ENCODE data around the gene RARS1.
A peak's percentile ranks its signal among the peaks of the same experiment; 100 is the strongest.
"Not testable (repeated sequence)": the region's sequence is repeated elsewhere in the genome, so short reads cannot be mapped to it uniquely, and the experiment has no call there.

RARS1 gene

GRCh38 chr5:168482361-168482760, 3.9 kb upstream of the RARS1 start:
- no peak for DNase-seq

DNA sequence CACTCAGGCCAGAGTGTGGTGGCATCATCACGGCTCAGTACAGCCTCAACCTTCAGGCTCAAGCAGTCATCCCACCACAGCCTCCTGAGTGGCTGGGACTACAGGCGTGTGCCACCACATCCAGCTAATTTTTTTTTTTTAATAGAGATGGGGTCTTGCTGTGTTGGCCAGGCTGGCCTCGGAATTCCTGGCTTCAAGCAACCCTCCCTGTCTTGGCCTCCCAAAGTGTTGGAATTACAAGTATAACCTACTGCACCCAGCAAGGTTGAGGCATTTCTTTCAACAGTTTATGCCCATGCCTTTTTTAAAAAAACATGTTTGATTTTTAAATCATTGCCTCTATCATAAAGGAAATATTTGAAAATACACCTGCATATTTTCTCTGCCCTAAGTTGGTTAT, 2.8 kb downstream of the RARS1 start:
- DNase-seq: no peak

- DNase-seq: no peak
Measured at GRCh38 chr5:168494057-168494555, 7.8 kb downstream of the RARS1 start.

- DNase-seq: no peak
Measured at GRCh38 chr5:168502563-168503237, 16.4 kb downstream of the RARS1 start.

GRCh38 chr5:168513861-168514428, 27.7 kb downstream of the RARS1 start:
- no peak for DNase-seq

DNA sequence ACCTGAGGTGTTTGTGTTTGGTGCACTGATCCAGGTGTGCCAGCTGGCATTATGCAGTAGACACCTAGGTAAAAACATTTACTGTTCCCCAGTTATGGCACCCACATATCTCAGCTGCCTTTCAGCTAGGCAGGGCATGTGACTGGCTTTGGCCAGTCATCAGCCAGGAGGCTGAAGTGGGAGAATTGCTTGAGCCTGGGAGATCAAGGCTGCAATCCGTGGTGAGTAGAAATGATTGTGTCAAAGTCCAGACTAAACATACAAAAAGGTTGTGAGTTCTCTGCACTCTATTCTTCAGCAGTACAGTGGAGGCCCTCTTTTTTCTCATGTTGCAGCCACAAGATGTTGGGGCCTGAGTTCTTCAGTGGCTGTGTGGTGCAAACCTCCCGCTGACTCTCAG, 39.6 kb downstream of the RARS1 start:
- DNase-seq: no peak

DNA sequence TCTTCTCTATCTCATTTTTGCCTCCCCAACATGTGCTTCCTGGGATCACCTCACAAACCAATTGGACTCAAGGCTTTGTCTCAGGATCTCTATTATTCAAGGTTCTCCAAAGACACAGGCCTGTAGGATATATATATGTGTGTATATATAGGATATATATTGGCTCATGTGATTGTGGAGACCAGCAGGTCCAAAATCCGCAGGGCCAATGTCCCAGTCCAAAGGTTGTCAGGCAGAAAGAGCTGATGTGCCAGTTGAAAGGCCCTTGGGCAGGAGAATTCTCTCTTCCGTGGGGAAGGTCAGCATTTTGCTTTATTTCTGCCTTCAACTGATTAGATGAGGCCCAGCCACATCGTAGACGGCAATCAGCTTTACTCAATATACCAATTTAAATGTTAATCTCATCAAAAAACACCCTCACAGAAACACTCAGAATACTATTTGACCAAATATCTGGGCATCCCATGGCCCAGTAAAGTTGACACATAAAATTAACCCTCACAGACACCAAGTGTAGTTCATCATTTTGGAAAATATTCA, 41.6 kb downstream of the RARS1 start:
- no peak for DNase-seq

DNA sequence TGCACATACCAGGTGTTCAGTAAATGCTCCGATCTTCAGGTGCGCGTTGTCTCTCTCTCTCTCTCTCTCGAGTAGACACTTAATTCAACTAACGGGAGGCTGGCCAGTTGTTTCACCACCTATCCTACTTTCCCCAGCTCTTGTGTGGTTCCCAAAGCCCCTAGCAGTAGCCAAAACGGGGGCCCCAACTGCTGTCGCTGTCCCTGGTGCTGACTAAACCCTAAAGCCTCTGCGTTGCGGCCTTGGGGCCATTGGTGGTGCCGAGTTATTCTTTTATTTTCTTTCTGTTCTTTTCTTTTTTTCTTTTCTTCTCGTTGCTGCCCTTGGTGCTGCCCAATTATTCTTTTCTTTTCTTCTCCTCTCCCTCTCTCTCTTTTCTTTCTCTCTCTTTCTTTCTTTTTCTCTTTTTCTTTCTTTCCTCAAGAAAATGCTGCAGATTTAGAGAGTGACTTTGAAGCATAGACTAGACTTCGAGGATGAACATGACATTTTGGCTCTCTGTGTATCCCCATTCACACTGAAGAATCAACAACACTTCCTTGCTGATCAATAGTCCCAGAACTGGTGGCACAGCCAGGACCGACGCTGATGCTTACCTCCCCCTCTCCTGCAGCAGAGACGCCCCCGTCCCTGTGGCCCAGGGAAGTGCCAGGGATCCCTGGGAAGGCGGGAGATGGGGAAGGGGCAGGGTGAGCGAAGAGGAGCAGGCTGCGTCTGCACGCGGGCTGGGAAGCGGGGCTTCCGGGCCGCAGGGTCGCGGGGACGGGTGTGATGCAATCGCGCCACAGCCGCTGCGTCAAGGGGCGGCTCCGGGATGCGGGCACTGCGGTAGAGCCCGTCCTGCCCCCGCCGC, 42.5 kb downstream of the RARS1 start, which contains the start of gene FBLL1:
FBLL1 (plus strand) TSS at position 785 of the 853 bp plus-strand sequence. CDS start 200 bp downstream, outside the sequence.
- peak; percentile 3 for DNase-seq

GRCh38 chr5:168529374-168530234, 43.3 kb downstream of the RARS1 start:
- peak; percentile 2 for DNase-seq

- no peak for DNase-seq
Measured at GRCh38 chr5:168530621-168531150, 44.4 kb downstream of the RARS1 start.

- no peak for DNase-seq
Measured at GRCh38 chr5:168531191-168531590, 44.9 kb downstream of the RARS1 start.

GRCh38 chr5:168531987-168532864, 46.0 kb downstream of the RARS1 start:
- DNase-seq: no peak

GRCh38 chr5:168534351-168534750, 48.1 kb downstream of the RARS1 start:
- not testable (repeated sequence) for DNase-seq

GRCh38 chr5:168537176-168537575, 50.9 kb downstream of the RARS1 start:
- no peak for DNase-seq

GRCh38 chr5:168549554-168549953, 63.3 kb downstream of the RARS1 start:
- DNase-seq: no peak

- DNase-seq: no peak
Measured at GRCh38 chr5:168550656-168551055, 64.4 kb downstream of the RARS1 start.

DNA sequence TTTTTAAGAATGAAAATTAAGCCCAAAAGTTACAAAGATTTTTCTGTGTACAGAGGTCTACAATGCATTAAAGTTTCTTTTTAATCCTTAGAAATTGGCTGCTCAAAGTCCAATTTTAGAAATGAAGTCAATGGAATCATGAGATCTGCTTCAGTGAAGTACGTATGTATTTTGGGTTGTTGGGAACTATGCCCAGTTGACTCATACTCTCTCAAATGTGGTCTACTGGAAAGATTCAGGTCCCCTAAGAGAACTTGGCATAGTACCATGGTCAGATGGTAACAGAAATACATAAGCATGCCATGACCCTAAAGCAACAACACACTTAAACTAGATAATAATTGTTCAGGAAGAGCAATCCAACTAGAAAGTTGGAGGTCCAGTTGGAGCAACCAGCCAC, 65.9 kb downstream of the RARS1 start:
- DNase-seq: no peak

DNA sequence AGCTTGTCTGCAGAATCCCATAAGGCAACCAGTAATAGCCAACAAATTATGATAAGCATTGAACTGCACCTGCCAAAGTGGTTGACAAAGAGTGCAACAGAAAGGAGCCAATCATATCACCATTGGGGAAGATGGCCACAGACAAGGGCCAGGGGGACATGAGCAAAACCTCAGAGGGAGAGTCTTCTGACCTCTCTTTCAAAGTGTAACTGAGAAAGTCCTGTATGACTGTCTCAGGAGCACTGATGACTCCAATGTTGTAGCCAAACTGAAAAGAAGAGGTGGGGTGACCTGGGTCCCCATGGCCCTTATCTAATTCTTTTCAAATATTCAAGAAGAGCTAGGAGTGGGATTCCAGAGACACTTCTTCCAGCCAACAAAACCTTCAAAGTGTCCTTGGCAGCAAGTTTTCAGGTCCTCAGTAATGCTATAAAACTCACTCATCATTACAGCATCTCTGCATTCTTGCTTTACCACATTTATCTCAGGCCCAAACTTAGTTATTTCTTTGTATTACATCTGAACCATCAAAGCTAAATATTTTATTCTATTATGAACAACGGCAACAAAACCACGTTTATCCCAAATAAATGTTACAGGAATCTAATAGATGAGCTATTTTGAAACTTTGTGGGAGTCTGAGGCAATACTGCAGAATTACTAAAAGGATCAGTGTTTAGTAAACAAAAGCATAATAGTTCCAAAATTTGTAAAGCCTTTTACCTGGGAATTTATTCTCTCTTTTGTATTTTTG, 67.3 kb downstream of the RARS1 start:
- no peak for DNase-seq

DNA sequence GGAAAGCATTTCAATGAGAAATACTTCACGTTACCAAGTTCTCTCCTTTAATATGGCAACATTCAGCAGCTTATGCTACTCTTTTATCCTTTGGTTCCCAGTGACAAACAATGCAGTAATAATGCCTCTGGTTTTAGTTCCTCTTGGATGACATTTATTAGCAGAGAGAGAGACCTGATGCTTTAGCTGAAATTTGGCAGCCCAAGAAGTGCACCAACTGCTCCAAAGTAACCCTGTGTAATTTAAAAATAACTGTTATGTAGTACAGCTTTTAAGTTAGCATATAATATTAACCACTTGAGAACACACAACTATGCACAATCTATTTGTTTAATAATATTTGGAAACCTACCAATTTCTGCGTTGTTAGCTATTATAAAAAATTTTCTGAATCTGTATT, 71.1 kb downstream of the RARS1 start:
- no peak for DNase-seq

DNA sequence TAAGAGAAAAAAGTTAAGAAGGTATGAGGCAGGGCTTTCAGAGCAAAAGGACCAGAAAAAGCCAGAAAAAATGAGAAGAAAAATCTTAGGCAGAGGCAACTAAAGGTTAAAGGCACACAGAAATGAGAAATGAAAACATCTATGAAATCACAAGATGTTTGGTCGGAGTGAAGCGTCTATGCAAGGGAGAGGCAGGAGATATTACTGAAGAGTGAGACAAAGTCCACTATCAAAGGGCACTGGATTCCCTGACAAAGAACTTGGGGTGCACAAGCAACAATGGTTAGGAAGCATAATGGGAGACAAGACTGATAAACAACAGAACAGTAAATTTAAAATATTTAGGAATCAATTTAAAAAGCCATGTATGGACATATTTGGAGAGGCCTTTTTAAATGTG, 76.0 kb downstream of the RARS1 start:
- no peak for DNase-seq
